ENCODE measurements around the gene PSMD7.
"Not testable (repeated sequence)": the region's sequence is repeated elsewhere in the genome, so short reads cannot be mapped to it uniquely, and the experiment has no call there.

PSMD7 gene

GRCh38 chr16:74298104-74298503 is 1.5 kb downstream of the PSMD7 start:
- DNase-seq = no peak

GRCh38 chr16:74302341-74302740 is 5.7 kb downstream of the PSMD7 start:
- no peak for DNase-seq

DNA sequence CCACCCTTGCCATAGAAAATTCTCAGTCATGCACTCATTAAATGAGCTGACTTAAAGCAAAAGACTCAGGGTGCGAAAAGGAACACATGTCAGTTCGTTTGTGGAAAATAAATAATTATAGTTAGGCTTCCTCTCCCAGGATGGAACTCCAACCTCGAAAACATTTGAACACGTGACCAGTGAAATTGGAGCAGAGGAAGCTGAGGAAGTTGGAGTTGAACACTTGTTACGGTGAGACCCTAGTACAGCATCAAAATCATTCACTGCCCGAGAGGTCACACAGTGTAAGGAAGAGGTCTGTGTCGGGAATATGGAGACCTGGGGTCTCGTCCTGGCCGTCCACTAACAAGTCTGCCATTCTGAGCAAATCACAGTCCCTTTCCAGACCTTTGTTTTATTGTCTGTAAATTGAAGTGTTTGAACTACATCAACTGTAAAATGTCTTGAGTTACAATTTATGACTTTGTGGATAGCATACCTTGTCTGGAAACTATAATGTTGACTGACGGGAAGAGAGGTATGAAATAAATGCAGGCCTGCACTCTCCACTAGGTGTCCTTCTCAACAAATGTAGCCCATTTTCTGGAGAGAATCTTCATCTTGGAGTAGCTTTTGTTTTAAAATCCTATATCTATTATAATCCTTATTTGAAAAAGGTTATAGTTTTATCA is 7.7 kb downstream of the PSMD7 start:
- DNase-seq = no peak

DNA sequence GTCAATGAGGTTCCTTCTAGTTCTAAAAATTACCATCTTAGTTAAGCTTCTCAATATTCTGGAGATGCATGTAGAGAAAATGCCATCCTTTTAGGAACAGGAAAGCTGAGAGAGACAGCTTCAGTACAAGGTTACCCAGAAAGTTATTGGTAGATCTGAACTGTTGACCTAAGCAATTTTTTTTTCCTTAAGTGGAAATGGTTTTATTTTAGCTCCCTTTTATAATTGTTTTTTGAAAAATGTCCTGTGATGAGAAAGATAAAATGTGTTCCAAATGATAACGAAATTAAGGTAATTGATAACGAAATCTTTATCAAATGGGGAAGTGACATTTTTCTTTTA is 8.2 kb downstream of the PSMD7 start:
- DNase-seq = no peak

DNA sequence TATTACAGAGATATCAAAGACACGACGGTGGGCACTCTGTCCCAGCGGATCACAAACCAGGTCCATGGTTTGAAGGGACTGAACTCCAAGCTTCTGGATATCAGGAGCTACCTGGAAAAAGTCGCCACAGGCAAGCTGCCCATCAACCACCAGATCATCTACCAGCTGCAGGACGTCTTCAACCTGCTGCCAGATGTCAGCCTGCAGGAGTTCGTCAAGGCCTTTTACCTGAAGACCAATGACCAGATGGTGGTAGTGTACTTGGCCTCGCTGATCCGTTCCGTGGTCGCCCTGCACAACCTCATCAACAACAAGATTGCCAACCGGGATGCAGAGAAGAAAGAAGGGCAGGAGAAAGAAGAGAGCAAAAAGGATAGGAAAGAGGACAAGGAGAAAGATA is 8.7 kb downstream of the PSMD7 start:
- DNase-seq = no peak

DNA sequence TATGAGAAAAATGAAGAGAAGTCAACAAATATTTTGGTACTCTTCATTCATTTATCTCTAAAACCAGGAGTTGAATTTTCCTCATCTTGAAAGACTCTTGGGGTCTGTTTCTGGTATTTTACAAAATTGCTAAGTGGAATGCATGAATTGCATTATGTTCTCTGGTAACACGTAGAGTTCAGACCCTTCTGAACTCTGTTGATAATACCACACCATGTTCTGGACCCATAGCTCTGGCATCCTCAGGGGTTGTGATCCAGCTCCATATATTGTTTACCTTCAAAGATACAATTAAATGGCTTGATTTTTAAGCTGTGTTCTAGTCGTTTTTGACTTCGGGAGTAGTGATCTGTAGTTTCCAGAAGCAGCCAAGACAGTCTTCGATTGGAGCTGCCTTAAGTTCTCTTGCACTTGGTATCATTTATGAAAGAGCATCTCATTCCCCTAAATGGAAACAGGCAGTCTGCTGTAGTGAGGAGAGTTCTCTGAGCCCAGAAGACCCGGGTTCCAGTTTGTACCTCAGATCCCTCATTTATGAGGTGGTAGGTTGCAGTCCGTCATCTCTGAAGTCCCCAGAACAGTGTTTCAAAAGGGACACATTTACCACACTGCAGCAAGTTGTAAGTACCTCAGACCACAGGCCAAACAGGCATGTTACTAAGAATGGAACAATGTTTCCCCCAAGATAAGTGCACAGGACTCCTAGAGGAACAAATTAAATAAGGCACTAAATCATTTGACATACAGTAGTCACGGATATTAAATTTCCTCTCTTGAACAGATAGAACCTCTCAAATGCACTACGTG is 9.6 kb downstream of the PSMD7 start:
- DNase-seq = no peak

DNA sequence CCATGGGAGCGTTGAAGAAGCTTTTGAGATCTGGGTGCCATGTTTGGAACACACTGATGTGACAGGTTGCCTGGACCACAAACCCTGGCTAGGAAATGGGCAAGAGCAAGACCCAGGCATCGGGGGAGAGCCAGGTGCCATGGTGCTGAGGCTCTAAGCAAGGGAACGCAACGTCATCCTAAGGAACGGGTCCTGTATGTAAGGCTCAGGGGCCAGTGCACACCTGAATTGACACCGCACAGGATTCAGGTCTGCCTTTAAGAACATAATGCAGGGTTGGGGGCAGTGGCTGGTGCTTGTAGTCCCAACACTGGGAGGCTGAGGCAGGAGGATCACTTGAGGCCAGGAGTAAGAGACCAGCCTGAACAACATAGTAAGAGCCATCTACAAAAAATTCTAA is 10.8 kb downstream of the PSMD7 start:
- DNase-seq = no peak

- no peak for DNase-seq
Measured at GRCh38 chr16:74309789-74310781, 13.5 kb downstream of the PSMD7 start.

GRCh38 chr16:74315059-74315458 is 18.4 kb downstream of the PSMD7 start:
- no peak for DNase-seq

- DNase-seq = no peak
Measured at GRCh38 chr16:74320707-74321106, 24.1 kb downstream of the PSMD7 start.

- DNase-seq = no peak
Measured at GRCh38 chr16:74321356-74321755, 24.7 kb downstream of the PSMD7 start.

GRCh38 chr16:74322301-74322710 is 25.7 kb downstream of the PSMD7 start:
- DNase-seq = no peak

GRCh38 chr16:74324777-74325176 is 28.2 kb downstream of the PSMD7 start:
- not testable (repeated sequence) for DNase-seq

- DNase-seq = no peak
Measured at GRCh38 chr16:74325641-74326040, 29.0 kb downstream of the PSMD7 start.

DNA sequence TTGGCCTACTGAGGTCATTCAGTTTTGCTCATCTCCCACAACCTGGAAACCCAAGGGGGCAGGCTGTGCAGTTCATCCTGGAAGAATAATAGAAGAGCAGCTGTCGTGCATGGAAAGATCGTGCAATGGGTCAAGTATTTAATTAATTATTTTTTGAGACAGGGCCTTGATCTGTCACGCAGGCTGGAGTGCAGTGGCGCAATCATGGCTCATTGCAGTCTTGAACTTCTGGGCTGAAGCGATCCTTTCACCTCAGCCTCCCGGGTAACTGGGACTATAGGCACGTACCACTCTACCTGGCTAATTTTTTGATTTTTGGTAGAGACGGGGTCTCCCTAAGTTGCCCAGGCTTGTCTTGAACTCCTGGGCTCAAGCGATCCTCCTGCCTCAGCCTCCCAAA is 31.7 kb downstream of the PSMD7 start:
- DNase-seq = not testable (repeated sequence)

DNA sequence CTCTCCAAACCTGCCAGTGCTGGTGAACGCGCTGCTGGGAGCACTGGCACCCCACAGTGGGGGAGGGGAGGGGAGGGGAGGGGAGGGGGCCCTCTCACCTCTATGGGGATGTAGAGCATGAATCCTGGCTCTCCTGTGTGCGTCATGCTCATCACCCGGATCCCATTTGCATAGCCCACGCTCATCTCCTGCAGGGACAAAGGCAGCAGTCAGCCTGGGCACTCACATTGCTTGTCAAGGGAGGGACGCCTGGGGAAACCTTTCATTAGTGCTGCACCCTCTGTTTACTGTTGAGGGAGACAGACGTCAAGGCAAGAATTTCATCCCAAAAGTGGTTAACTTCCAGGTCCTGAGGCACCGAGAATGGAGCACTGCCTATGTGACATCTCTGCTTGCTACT is 35.9 kb downstream of the PSMD7 start:
- not testable (repeated sequence) for DNase-seq

DNA sequence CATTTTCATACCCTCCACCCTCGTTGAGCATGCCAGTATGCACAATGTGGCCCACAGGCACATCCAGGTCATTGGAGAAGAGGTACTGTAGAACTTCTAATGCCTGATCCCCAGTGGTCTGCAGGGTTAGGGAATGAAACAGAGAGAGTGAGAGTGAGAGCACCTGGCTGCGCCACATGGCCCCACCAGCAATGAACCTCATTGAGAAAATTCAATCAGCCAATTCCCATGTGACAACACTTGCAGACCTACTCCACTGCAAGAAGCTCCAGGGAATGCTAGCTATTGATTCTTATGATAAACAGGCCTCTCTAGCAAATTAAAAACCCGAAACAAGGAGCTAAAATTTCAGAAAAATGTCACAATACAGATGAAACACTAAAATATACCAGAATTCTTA is 40.9 kb downstream of the PSMD7 start:
- not testable (repeated sequence) for DNase-seq

DNA sequence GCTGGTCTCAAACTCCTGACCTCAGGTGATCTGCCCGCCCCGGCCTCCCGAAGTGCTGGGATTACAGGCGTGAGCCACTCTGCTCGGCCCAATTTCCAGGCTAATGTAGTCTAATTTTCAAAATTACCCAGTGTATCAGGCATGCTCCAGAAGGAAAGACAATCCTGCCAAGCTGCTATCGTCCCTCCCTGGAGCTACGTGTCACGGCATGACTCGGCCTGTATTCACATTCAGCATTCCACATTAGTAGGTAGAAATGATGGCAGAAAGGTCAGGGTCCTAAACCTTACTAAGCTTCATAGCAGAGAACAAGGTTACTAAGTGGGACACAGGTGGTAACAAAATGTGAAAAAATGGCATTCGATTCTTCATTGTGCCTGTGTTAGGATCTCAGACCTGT is 42.6 kb downstream of the PSMD7 start:
- not testable (repeated sequence) for DNase-seq

DNA sequence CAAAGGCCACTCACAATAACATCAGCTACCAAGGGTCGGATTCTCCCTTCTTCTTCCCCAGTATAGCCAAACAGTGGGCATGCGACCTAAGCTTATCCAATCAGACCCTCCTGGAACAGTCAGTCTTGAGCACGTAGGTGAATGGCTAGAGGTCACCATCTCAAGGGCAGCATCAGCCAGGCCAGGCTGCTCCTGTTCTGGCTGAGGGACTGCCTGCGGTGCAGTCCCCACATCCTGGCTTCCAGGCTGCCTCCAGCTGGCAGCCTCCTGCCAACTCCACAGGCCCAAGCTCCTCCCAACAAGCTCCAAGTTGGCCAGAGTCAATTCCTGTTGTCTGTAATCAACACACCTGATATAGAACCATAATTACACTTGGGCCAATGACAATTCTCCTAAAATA is 56.4 kb downstream of the PSMD7 start:
- DNase-seq = not testable (repeated sequence)
